ENCODE measurements around the gene LRRC32. TPM values are rescaled to one million over a fixed set of nuclear protein-coding genes. Genes with fewer than 3 reads are reported as not detected.
"Not testable (repeated sequence)": the region's sequence is repeated elsewhere in the genome, so short reads cannot be mapped to it uniquely, and the experiment has no call there.

The LRRC32 gene
- total RNA-seq, 2 experiments from 2014 or later: 23.2 to 24.5 TPM

DNA sequence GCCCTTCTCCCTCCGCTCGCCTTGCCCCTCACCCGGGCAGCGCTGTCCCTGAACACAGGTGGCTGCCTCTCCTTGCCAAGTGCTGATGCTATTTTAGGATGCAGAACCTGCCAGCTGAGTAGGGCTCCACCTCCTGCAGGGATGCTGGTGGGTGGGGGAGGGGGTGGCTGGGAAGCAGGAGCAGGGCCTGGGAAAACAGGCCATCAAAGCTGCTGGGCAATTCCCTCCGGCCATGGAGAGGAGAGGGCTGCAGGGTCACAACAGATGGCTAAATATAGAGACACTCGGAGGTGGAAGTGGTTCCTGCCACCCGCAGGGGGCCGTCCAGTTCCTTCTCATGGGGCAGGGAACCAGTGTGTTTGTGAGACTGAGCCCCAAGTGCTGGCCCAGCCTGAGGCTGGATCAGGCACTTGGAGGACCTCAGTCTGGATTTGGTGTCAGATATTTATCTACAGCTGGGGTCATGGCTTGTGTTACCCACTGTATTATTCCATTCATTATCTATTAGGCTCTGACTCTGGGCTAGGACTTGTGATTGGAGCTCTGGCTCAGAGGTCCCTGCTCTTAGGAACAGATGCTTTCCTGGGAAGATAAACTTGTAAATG, 59.6 kb downstream of the LRRC32 start:
- Mint-ChIP-seq H3K27ac (no peak overlapping the region), H3K27me3 (peaks cover 7% of the 10 kb centered on the region), H3K9me3 (no peaks in the 10 kb centered on the region), H3K36me3 (ENCODE audit: low read depth) (no peaks in the 10 kb centered on the region), H3K4me3 (no peak overlapping the region), H3K4me1 (ENCODE audit: low read depth) (no peaks in the 10 kb centered on the region)
- TF ChIP-seq, protein P1, sequence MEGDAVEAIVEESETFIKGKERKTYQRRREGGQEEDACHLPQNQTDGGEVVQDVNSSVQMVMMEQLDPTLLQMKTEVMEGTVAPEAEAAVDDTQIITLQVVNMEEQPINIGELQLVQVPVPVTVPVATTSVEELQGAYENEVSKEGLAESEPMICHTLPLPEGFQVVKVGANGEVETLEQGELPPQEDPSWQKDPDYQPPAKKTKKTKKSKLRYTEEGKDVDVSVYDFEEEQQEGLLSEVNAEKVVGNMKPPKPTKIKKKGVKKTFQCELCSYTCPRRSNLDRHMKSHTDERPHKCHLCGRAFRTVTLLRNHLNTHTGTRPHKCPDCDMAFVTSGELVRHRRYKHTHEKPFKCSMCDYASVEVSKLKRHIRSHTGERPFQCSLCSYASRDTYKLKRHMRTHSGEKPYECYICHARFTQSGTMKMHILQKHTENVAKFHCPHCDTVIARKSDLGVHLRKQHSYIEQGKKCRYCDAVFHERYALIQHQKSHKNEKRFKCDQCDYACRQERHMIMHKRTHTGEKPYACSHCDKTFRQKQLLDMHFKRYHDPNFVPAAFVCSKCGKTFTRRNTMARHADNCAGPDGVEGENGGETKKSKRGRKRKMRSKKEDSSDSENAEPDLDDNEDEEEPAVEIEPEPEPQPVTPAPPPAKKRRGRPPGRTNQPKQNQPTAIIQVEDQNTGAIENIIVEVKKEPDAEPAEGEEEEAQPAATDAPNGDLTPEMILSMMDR (IDR thresholded peaks at IDR 0.05): peak; percentile 35
- ChIA-PET POLR2A (interaction anchor here (0.8 kb wide), 1 partner anchor 16 kb away, joined by 3 read pairs; no protein-coding TSS in a partner anchor), CTCF (interaction anchor here (0.6 to 2.3 kb wide), 3 partner anchors 10 to 69 kb away, joined by 3 to 8 read pairs (median 5); no protein-coding TSS in a partner anchor)
- ATAC-seq (peak; percentile 67), DNase-seq (peak; percentile 36)
- intact Hi-C loops (cut with micrococcal nuclease): no loop called here

- ATAC-seq: no peak
- TF ChIP-seq, protein P1 (IDR thresholded peaks at IDR 0.05): no peak
- no peak for DNase-seq
- Mint-ChIP-seq H3K27me3 (peaks cover 7% of the 10 kb centered on the region), H3K9me3 (no peaks in the 10 kb centered on the region), H3K4me3 (no peak overlapping the region), H3K27ac (no peak overlapping the region), H3K4me1 (ENCODE audit: low read depth) (no peaks in the 10 kb centered on the region), H3K36me3 (ENCODE audit: low read depth) (no peaks in the 10 kb centered on the region)
- ChIA-PET CTCF (interaction anchor here (0.6 to 2.1 kb wide), 2 partner anchors 9 to 62 kb away, joined by 3 to 5 read pairs; no protein-coding TSS in a partner anchor), POLR2A (no interaction called here)
- intact Hi-C loops (cut with micrococcal nuclease): no loop called here
These were observed 60.2 kb downstream of the LRRC32 start for GRCh38 chr11:76610371-76610770.

DNA sequence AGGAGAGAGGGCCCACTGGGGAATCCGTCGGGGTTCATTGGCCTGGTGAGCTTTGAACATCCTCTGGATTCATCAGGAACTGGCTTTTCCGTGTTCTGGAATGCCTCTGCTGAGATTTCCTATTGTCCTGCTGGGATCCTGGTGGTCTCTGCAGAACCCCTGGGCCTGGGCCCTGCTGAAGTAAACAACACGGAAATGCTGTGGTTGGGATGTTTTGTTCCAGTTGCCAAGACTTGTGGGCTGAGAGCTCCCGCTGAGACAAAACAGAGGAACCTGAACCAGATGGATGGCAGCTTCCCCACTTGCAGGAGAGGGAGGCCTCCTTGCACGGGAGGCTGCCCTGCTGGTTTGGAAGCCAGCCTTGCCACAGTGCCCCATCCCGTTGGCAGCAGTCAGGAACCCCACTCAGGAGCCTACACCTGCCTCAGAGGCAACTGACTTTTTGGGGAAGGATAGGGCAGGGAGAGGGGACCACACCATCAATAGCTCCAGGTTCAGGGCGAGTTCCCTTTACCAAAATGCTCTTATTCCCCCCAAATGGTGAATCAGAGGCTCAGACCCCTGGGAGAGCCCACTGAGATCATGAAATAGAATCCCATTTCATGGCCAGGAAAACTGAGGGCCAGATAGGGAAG, 60.7 kb downstream of the LRRC32 start:
- TF ChIP-seq, protein P1 (IDR thresholded peaks at IDR 0.05): no peak
- Mint-ChIP-seq H3K36me3 (ENCODE audit: low read depth) (no peaks in the 10 kb centered on the region), H3K27me3 (peaks cover 6% of the 10 kb centered on the region), H3K27ac (no peak overlapping the region), H3K4me1 (ENCODE audit: low read depth) (no peaks in the 10 kb centered on the region), H3K9me3 (no peaks in the 10 kb centered on the region), H3K4me3 (no peak overlapping the region)
- CTCF ChIA-PET: interaction anchor here (0.6 kb wide), 1 partner anchor 30 kb away, joined by 4 read pairs; no protein-coding TSS in a partner anchor
- intact Hi-C loops (cut with micrococcal nuclease): no loop called here
- ATAC-seq: no peak
- POLR2A ChIA-PET: no interaction called here
- DNase-seq: no peak

GRCh38 chr11:76608879-76609460, 61.6 kb downstream of the LRRC32 start:
- H3K9me3 Mint-ChIP-seq; intact Hi-C loops (cut with micrococcal nuclease); H3K4me3 Mint-ChIP-seq; H3K27ac Mint-ChIP-seq; DNase-seq; H3K4me1 Mint-ChIP-seq (ENCODE audit: low read depth); POLR2A ChIA-PET; ATAC-seq; H3K27me3 Mint-ChIP-seq; H3K36me3 Mint-ChIP-seq (ENCODE audit: low read depth): not testable (repeated sequence)
- CTCF ChIA-PET: interaction anchor here (0.6 to 1.6 kb wide), 2 partner anchors 10 to 29 kb away, joined by 4 to 7 read pairs; no protein-coding TSS in a partner anchor

GRCh38 chr11:76608228-76608627, 62.3 kb downstream of the LRRC32 start:
- H3K9me3 Mint-ChIP-seq; H3K27ac Mint-ChIP-seq; intact Hi-C loops (cut with micrococcal nuclease); H3K4me1 Mint-ChIP-seq (ENCODE audit: low read depth); ATAC-seq; DNase-seq; POLR2A ChIA-PET; H3K36me3 Mint-ChIP-seq (ENCODE audit: low read depth); H3K4me3 Mint-ChIP-seq; H3K27me3 Mint-ChIP-seq: not testable (repeated sequence)
- CTCF ChIA-PET: interaction anchor here (1.6 kb wide), 1 partner anchor 9 kb away, joined by 7 read pairs; no protein-coding TSS in a partner anchor

Other genes with a start within 250 kb of the LRRC32 start
- gene EMSY, start 225.7 kb downstream of the LRRC32 start, total RNA-seq: 10 to 100 TPM; 29.0 to 31.4 TPM
- 1 to 10 TPM; 6.5 to 8.4 TPM for gene TSKU, start 112.6 kb upstream of the LRRC32 start, total RNA-seq
- 10 to 100 TPM; 10.0 to 10.2 TPM for gene ACER3, start 190.2 kb upstream of the LRRC32 start, total RNA-seq

Data from activated CD8-positive, alpha-beta T cell treated with anti-CD3 and anti-CD28 coated beads for 36 hours (primary cell).